SK-N-SH (cell line): ENCODE measurements around the gene SLC5A12. TPM values are rescaled to one million over a fixed set of nuclear protein-coding genes. Genes with fewer than 3 reads are reported as not detected.
"Not testable (repeated sequence)": the region's sequence is repeated elsewhere in the genome, so short reads cannot be mapped to it uniquely, and the experiment has no call there.

Experiments used
- CTCF ChIA-PET: fragments of 300-600, 350-600 bp; formaldehyde crosslinking; extraction: SDS; loops from one replicate; lab custom pipeline; 2021; lab: Yijun Ruan, JAX
- POLR2A ChIA-PET: fragments of 350-600 bp; sonication (Branson Sonifier 250); formaldehyde crosslinking; extraction: SDS; loops from one replicate; lab custom pipeline; 2020; ENCODE audit warnings: antibody characterized with exemption, inconsistent platforms; lab: Yijun Ruan, JAX
- DNase-seq: peaks from one replicate; pipeline ENCODE4 v3.0.0; 2012
- H2AFZ ChIP-seq: fragments of 200-600 bp; sonication (generic); 2 replicates; pipeline ENCODE4 v1.8.1; 2016; ENCODE audit warnings: antibody characterized with exemption, mild to moderate bottlenecking, low read depth
- H3F3A ChIP-seq: fragments of 200-600 bp; sonication (generic); replicated peaks from 2 replicates; pipeline ENCODE3; 2016; ENCODE audit warnings: antibody characterized with exemption, mild to moderate bottlenecking; ENCODE audit not compliant: insufficient read depth
- H3K27ac ChIP-seq, 2 experiments: fragments of 200-500 bp in 1 of 2; fragments of 200-600 bp in 1 of 2; sonication (Bioruptor generic) in 1 of 2; sonication (generic), shearing (Covaris generic) in 1 of 2; 2 replicates each; pipeline versions ENCODE4 v1.5.1 to v1.6.1; 2014 to 2016; ENCODE audit warnings: low read depth in 2 of 2, inconsistent platforms in 1 of 2, low read length in 1 of 2, mild to moderate bottlenecking in 1 of 2, mixed read lengths in 1 of 2
- H3K27me3 ChIP-seq: fragments of 200-600 bp; sonication (generic), shearing (Covaris generic); 2 replicates; pipeline ENCODE4 v1.6.1; 2016; ENCODE audit warnings: mixed run types; ENCODE audit not compliant: insufficient read depth
- H3K36me3 ChIP-seq, 2 experiments: fragments of 200-500 bp in 1 of 2; fragments of 200-600 bp in 1 of 2; sonication (Bioruptor generic) in 1 of 2; sonication (generic) in 1 of 2; replicated peaks in 1 of 2; 2 replicates each; pipeline versions ENCODE3 to v1.5.1; 2014 to 2016; ENCODE audit warnings: low read length in 1 of 2, mild to moderate bottlenecking in 1 of 2; ENCODE audit not compliant: insufficient read depth in 2 of 2, control insufficient read depth in 1 of 2
- H3K4me1 ChIP-seq, 2 experiments: fragments of 200-500 bp in 1 of 2; fragments of 200-600 bp in 1 of 2; sonication (Bioruptor generic) in 1 of 2; sonication (generic), shearing (Covaris generic) in 1 of 2; 2 replicates each; pipeline versions ENCODE4 v1.5.1 to v1.6.1; 2014 to 2016; ENCODE audit warnings: low read depth in 1 of 2, low read length in 1 of 2, mixed run types in 1 of 2; ENCODE audit not compliant: insufficient read depth in 2 of 2, control insufficient read depth in 1 of 2
- H3K4me2 ChIP-seq: fragments of 200-600 bp; sonication (generic), shearing (Covaris generic); 2 replicates; pipeline ENCODE4 v1.6.1; 2017; ENCODE audit warnings: mixed run types
- H3K4me3 ChIP-seq, 2 experiments: fragments of 200-500 bp in 1 of 2; fragments of 200-600 bp in 1 of 2; sonication (Bioruptor generic) in 1 of 2; sonication (generic), shearing (Covaris generic) in 1 of 2; 2 replicates each; pipeline versions ENCODE4 v1.5.1 to v1.8.1; 2014 to 2016; ENCODE audit warnings: low read depth in 2 of 2, inconsistent platforms in 1 of 2, low read length in 1 of 2, mild to moderate bottlenecking in 1 of 2, mixed read lengths in 1 of 2, moderate library complexity in 1 of 2
- H3K79me2 ChIP-seq: fragments of 200-600 bp; sonication (generic); 2 replicates; pipeline ENCODE4 v1.8.1; 2017; ENCODE audit warnings: mild to moderate bottlenecking; ENCODE audit not compliant: insufficient read depth
- H3K9ac ChIP-seq: fragments of 200-600 bp; sonication (generic); 2 replicates; pipeline ENCODE4 v1.6.1; 2017; ENCODE audit warnings: mixed run types
- H3K9me2 ChIP-seq: fragments of 200-600 bp; sonication (generic); 2 replicates; pipeline ENCODE4 v1.6.1; 2017; ENCODE audit warnings: mixed run types
- H3K9me3 ChIP-seq: fragments of 200-600 bp; sonication (generic); 2 replicates; pipeline ENCODE4 v1.6.1; 2017; ENCODE audit warnings: mixed run types, mild to moderate bottlenecking, moderate library complexity
- H4K20me1 ChIP-seq: fragments of 200-600 bp; sonication (generic); 2 replicates; pipeline ENCODE4 v1.6.1; 2017; ENCODE audit warnings: mild to moderate bottlenecking, mixed run types; ENCODE audit not compliant: insufficient read depth
- CHD2 ChIP-seq: fragments of 150-350 bp; IDR thresholded peaks from 2 replicates; pipeline ENCODE4 v1.6.1; 2018; ENCODE audit warnings: low read length; ENCODE audit not compliant: partially characterized antibody
- EP300 ChIP-seq, 2 experiments: IDR thresholded peaks; 2 replicates each; pipeline versions ENCODE4 v1.4.0 to v1.6.1; 2012; ENCODE audit warnings: borderline replicate concordance in 1 of 2, low read depth in 1 of 2, low read length in 1 of 2
- FOSL2 ChIP-seq: IDR thresholded peaks from 2 replicates; pipeline ENCODE4 v1.4.0; 2012; ENCODE audit warnings: low read depth, mild to moderate bottlenecking, moderate library complexity, borderline replicate concordance
- FOXJ3 ChIP-seq: sonication (generic); formaldehyde crosslinking; IDR thresholded peaks from 2 replicates; pipeline ENCODE4 v1.5.1; 2020; ENCODE audit warnings: mild to moderate bottlenecking, missing genetic modification reagents
- GABPA ChIP-seq: IDR thresholded peaks from 2 replicates; pipeline ENCODE4 v1.4.0; 2012; ENCODE audit warnings: low read depth, mild to moderate bottlenecking
- MEF2A ChIP-seq: IDR thresholded peaks from 2 replicates; pipeline ENCODE4 v1.4.0; 2012; ENCODE audit warnings: low read depth, borderline replicate concordance
- NFIC ChIP-seq: IDR thresholded peaks from 2 replicates; pipeline ENCODE4 v1.4.0; 2012; ENCODE audit warnings: borderline replicate concordance
- POLR2AphosphoS5 ChIP-seq: IDR thresholded peaks from 2 replicates; pipeline ENCODE4 v1.6.1; 2012; ENCODE audit warnings: low read depth, low read length
- RAD21 ChIP-seq: IDR thresholded peaks from 2 replicates; pipeline ENCODE4 v1.6.1; 2012; ENCODE audit warnings: mild to moderate bottlenecking, low read length
- RCOR1 ChIP-seq: fragments of 150-350 bp; IDR thresholded peaks from 2 replicates; pipeline ENCODE4 v1.6.1; 2017; ENCODE audit warnings: antibody characterized with exemption, low read length
- SMC3 ChIP-seq: IDR thresholded peaks from 2 replicates; pipeline ENCODE4 v1.6.1; 2012; ENCODE audit warnings: low read depth, low read length, improper control_type of control experiment
- TCF12 ChIP-seq: IDR thresholded peaks from 2 replicates; pipeline ENCODE4 v1.4.0; 2012
- TEAD4 ChIP-seq: IDR thresholded peaks from 2 replicates; pipeline ENCODE4 v1.4.0; 2012; ENCODE audit warnings: mild to moderate bottlenecking, borderline replicate concordance; ENCODE audit not compliant: insufficient read depth
- WGBS: methylation state at CpG from one replicate; pipeline ENCODE4 v1.1.6; 2017; ENCODE audit warnings: low lambda C conversion rate; 5-methylcytosine and 5-hydroxymethylcytosine counted together
- polyA plus RNA-seq, 3 experiments: library from polyadenylated mRNA; depleted of rRNA; stranded (reverse); fragments of >200 nt; gene quantifications; 2 replicates each; pipeline ENCODE4 v1.2.3, GENCODE V29; 2012
- TF ChIP-seq, protein P1 (sequence below): IDR thresholded peaks from 2 replicates; pipeline ENCODE4 v1.4.0; 2012; ENCODE audit warnings: low read depth, borderline replicate concordance
- TF ChIP-seq, protein P2 (sequence below): fragments of 200-600 bp; sonication (generic); IDR thresholded peaks from 2 replicates; pipeline ENCODE4 v1.6.1; 2017; ENCODE audit warnings: antibody characterized with exemption, mild to moderate bottlenecking, moderate library complexity

The SLC5A12 gene
- polyA plus RNA-seq, 1 of the 3 experiments (the other 2 are of a cell fraction) = 0.03 TPM

DNA sequence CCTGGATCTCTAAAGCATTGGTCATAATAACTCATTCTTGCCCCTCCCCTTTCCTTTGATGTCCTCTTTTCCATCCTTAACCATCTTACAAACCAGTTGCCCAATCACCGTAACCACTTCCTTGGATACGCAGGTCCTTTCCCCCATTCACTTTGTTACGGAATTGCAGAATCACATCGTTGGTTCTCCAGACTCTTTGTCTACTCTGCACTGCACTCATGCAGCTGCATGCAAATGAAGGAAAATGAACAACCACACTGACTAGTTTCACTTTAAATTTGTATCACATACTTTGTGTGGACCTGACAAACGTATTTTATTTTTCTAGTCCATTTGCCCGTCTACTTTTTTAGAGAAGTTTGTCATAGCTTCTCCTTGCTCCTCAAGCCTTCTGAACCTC, 69.9 kb downstream of the SLC5A12 start:
- no peak overlapping the region for H3K4me2 ChIP-seq
- H3K27me3 ChIP-seq = no peaks in the 10 kb centered on the region
- H3F3A ChIP-seq = no peaks in the 10 kb centered on the region
- no peaks in the 10 kb centered on the region for H3K9me2 ChIP-seq
- POLR2A ChIA-PET = no interaction called here
- H3K4me1 ChIP-seq = no peaks in the 10 kb centered on the region
- no peak overlapping the region for H3K9ac ChIP-seq
- DNase-seq = no peak
- no peaks in the 10 kb centered on the region for H4K20me1 ChIP-seq
- no peaks in the 10 kb centered on the region for H3K79me2 ChIP-seq
- CTCF ChIA-PET = interaction anchor here (1.4 to 4.0 kb wide), 4 partner anchors 10 to 532 kb away, joined by 4 to 29 read pairs (median 6); no protein-coding TSS in a partner anchor
- H3K4me3 ChIP-seq = no peak overlapping the region
- no peak overlapping the region for H3K27ac ChIP-seq
- no peaks in the 10 kb centered on the region for H3K9me3 ChIP-seq
- H3K36me3 ChIP-seq = no peaks in the 10 kb centered on the region
- no peak overlapping the region for H2AFZ ChIP-seq
- TF ChIP-seq, protein P1, sequence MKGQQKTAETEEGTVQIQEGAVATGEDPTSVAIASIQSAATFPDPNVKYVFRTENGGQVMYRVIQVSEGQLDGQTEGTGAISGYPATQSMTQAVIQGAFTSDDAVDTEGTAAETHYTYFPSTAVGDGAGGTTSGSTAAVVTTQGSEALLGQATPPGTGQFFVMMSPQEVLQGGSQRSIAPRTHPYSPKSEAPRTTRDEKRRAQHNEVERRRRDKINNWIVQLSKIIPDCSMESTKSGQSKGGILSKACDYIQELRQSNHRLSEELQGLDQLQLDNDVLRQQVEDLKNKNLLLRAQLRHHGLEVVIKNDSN = no peak
- TF ChIP-seq FOSL2 = no peak
- TF ChIP-seq MEF2A = no peak
- no peak for TF ChIP-seq RCOR1
- no peak for TF ChIP-seq TCF12
- no peak for TF ChIP-seq SMC3
- no peak for TF ChIP-seq FOXJ3 (CRISPR knock-in tag)
- no peak for TF ChIP-seq POLR2AphosphoS5
- 81% methylated on average over 6 of the region's 6 CpGs for WGBS

DNA sequence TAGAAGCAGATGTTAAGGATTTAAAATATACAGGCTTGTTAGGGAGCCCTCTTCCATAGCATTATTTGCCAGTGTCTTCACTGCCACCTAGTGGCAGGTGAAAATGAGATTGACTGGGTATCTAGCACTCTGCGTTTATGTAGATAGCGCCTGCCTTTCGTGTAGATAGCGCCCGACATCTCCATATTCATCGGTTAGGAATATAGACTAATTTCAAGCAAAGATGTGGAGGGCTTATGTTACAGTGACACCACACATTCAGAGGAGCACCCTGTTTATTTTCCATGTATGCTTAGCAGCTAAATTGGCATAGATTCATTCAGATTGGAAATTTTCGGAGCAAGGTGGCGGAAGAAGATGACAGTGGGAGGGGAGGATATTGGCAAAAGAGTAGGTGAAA, 72.0 kb downstream of the SLC5A12 start:
- no peak overlapping the region for H3K27ac ChIP-seq
- no peak for TF ChIP-seq EP300 (IDR thresholded peaks at IDR 0.05; ENCODE audit: borderline replicate concordance in 1 of 2, low read depth in 1 of 2, low read length in 1 of 2)
- no peak for TF ChIP-seq GABPA
- peak; percentile 84 for TF ChIP-seq RAD21
- TF ChIP-seq CHD2 = no peak
- TF ChIP-seq, protein P2, sequence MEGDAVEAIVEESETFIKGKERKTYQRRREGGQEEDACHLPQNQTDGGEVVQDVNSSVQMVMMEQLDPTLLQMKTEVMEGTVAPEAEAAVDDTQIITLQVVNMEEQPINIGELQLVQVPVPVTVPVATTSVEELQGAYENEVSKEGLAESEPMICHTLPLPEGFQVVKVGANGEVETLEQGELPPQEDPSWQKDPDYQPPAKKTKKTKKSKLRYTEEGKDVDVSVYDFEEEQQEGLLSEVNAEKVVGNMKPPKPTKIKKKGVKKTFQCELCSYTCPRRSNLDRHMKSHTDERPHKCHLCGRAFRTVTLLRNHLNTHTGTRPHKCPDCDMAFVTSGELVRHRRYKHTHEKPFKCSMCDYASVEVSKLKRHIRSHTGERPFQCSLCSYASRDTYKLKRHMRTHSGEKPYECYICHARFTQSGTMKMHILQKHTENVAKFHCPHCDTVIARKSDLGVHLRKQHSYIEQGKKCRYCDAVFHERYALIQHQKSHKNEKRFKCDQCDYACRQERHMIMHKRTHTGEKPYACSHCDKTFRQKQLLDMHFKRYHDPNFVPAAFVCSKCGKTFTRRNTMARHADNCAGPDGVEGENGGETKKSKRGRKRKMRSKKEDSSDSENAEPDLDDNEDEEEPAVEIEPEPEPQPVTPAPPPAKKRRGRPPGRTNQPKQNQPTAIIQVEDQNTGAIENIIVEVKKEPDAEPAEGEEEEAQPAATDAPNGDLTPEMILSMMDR = peak; percentile 84
- peak; percentile 75 for TF ChIP-seq SMC3
- no peak for TF ChIP-seq TEAD4
- no peak for TF ChIP-seq MEF2A
- no peak for TF ChIP-seq NFIC
- POLR2A ChIA-PET = no interaction called here
- H3K79me2 ChIP-seq = no peaks in the 10 kb centered on the region
- H3K4me2 ChIP-seq = no peak overlapping the region
- H3K4me1 ChIP-seq = no peaks in the 10 kb centered on the region
- peak; percentile 41 for DNase-seq
- H3K4me3 ChIP-seq = no peak overlapping the region
- CTCF ChIA-PET = interaction anchor here (0.6 to 4.0 kb wide), 15 partner anchors 8 to 534 kb away, joined by 3 to 29 read pairs (median 5); partner anchors contain the start of gene ANO3
- no peaks in the 10 kb centered on the region for H3K27me3 ChIP-seq
- no peaks in the 10 kb centered on the region for H3F3A ChIP-seq
- H4K20me1 ChIP-seq = no peaks in the 10 kb centered on the region
- no peaks in the 10 kb centered on the region for H3K36me3 ChIP-seq
- no peaks in the 10 kb centered on the region for H3K9me3 ChIP-seq
- 83% methylated on average over 8 of the region's 8 CpGs for WGBS
- no peak overlapping the region for H3K9ac ChIP-seq
- H2AFZ ChIP-seq = no peak overlapping the region
- H3K9me2 ChIP-seq = no peaks in the 10 kb centered on the region

DNA sequence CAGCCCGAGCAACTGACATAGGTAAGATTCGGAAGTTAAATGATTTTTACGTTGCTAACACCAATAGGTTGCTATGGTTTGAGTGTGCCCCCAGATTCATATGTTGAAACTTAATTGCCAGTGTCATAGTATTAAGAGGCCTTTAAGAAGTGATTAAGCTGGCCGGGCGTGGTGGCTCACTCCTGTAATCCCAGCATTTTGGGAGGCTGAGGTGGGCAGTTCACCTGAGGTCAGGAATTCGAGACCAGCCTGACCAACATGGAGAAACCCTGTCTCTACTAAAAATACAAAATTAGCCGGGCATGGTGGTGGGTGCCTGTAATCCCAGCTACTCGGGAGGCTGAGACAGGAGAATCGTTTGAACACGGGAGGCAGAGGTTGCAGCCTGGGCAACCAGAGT, 78.5 kb downstream of the SLC5A12 start:
- H3K4me3 ChIP-seq, DNase-seq, H4K20me1 ChIP-seq, H3K79me2 ChIP-seq, H3K36me3 ChIP-seq, H3K4me1 ChIP-seq, POLR2A ChIA-PET, H3K9me2 ChIP-seq, H3K4me2 ChIP-seq, H3K9ac ChIP-seq, H3K9me3 ChIP-seq, H3K27ac ChIP-seq, H3K27me3 ChIP-seq, H2AFZ ChIP-seq, H3F3A ChIP-seq: not testable (repeated sequence)
- CTCF ChIA-PET = interaction anchor here (1.0 kb wide), 1 partner anchor 23 kb away, joined by 3 read pairs; no protein-coding TSS in a partner anchor
- WGBS = 85% methylated on average over 9 of the region's 10 CpGs
